GM12878 (cell line): ENCODE measurements around the gene NOS1.

Experiments used
- ATF2 ChIP-seq: IDR thresholded peaks from 2 replicates; pipeline ENCODE4 v1.6.1; 2012; ENCODE audit warnings: low read length, inconsistent platforms
- POLR2A ChIP-seq: IDR thresholded peaks from 2 replicates; pipeline ENCODE4 v1.6.1; 2011; ENCODE audit warnings: low read depth, mild to moderate bottlenecking, low read length
- SRF ChIP-seq, 2 experiments: IDR thresholded peaks; 2 replicates each; pipeline ENCODE4 v1.6.1; 2011; ENCODE audit warnings: low read depth in 2 of 2, low read length in 2 of 2, mild to moderate bottlenecking in 1 of 2, moderate library complexity in 1 of 2
- TCF7 ChIP-seq: IDR thresholded peaks from 2 replicates; pipeline ENCODE4 v1.6.1; 2014; ENCODE audit warnings: antibody characterized with exemption, borderline replicate concordance
- ZBED1 ChIP-seq: IDR thresholded peaks from 2 replicates; pipeline ENCODE4 v1.6.1; 2016; ENCODE audit warnings: borderline replicate concordance

- TF ChIP-seq ZBED1 = no peak
- TF ChIP-seq TCF7 = no peak
- no peak for TF ChIP-seq POLR2A
- TF ChIP-seq SRF (IDR thresholded peaks at IDR 0.05; ENCODE audit: low read depth in 2 of 2, low read length in 2 of 2) = no peak
- no peak for TF ChIP-seq ATF2
Measured at GRCh38 chr12:117393656-117394055, 32.2 kb upstream of the NOS1 start.
